GM12878 (cell line): ENCODE measurements around the gene CTSW. TPM values are rescaled to one million over a fixed set of nuclear protein-coding genes. Genes with fewer than 3 reads are reported as not detected.

Experiments used
- ATF2 ChIP-seq: IDR thresholded peaks from 2 replicates; pipeline ENCODE4 v1.6.1; 2012; ENCODE audit warnings: low read length, inconsistent platforms
- BHLHE40 ChIP-seq, 2 experiments: fragments of 450-650 bp in 1 of 2; IDR thresholded peaks; 2 replicates each; pipeline ENCODE4 v1.6.1; 2011 to 2017; ENCODE audit warnings: low read depth in 2 of 2, borderline replicate concordance in 1 of 2, improper control_type of control experiment in 1 of 2, low read length in 1 of 2, mild to moderate bottlenecking in 1 of 2
- ELK1 ChIP-seq: IDR thresholded peaks from 2 replicates; pipeline ENCODE4 v1.6.1; 2012; ENCODE audit warnings: low read depth, low read length, improper control_type of control experiment
- ESRRA ChIP-seq: IDR thresholded peaks from 2 replicates; pipeline ENCODE4 v1.6.1; 2012; ENCODE audit warnings: mild to moderate bottlenecking, low read length, improper control_type of control experiment
- HDGF ChIP-seq: fragments of 450-650 bp; IDR thresholded peaks from 2 replicates; pipeline ENCODE4 v1.6.1; 2016; ENCODE audit warnings: antibody characterized with exemption
- MYC ChIP-seq: IDR thresholded peaks from 2 replicates; pipeline ENCODE4 v1.6.1; 2011; ENCODE audit warnings: mild to moderate bottlenecking, low read length, moderate library complexity, inconsistent platforms; ENCODE audit not compliant: insufficient read depth, insufficient replicate concordance, insufficient read length, severe bottlenecking
- NFXL1 ChIP-seq: fragments of 450-650 bp; IDR thresholded peaks from 2 replicates; pipeline ENCODE4 v1.6.1; 2017; ENCODE audit warnings: antibody characterized with exemption, mild to moderate bottlenecking, borderline replicate concordance
- PAX5 ChIP-seq: IDR thresholded peaks from 2 replicates; pipeline ENCODE4 v1.6.1; 2011; ENCODE audit warnings: low read depth, low read length, borderline replicate concordance
- PAX8 ChIP-seq: fragments of 450-650 bp; IDR thresholded peaks from 2 replicates; pipeline ENCODE4 v1.6.1; 2017; ENCODE audit warnings: mild to moderate bottlenecking, moderate library complexity
- PKNOX1 ChIP-seq: fragments of 450-650 bp; IDR thresholded peaks from 2 replicates; pipeline ENCODE4 v1.6.1; 2016; ENCODE audit warnings: mild to moderate bottlenecking
- POLR2A ChIP-seq: IDR thresholded peaks from 2 replicates; pipeline ENCODE4 v1.6.1; 2011; ENCODE audit warnings: low read depth, mild to moderate bottlenecking, low read length
- POLR2AphosphoS5 ChIP-seq: IDR thresholded peaks from 2 replicates; pipeline ENCODE4 v1.6.1; 2011; ENCODE audit warnings: mild to moderate bottlenecking, low read length, inconsistent platforms
- RAD51 ChIP-seq: fragments of 450-650 bp; IDR thresholded peaks from 2 replicates; pipeline ENCODE4 v1.6.1; 2016; ENCODE audit warnings: moderate library complexity, mild to moderate bottlenecking, inconsistent platforms
- RBBP5 ChIP-seq: fragments of 200-600 bp; sonication (generic); conservative IDR thresholded peaks from 2 replicates; pipeline ENCODE4 v1.6.1; 2016
- RELA ChIP-seq: fragments of 450-650 bp; IDR thresholded peaks from 2 replicates; pipeline ENCODE4 v1.8.0; 2014; ENCODE audit warnings: borderline replicate concordance; ENCODE audit not compliant: partially characterized antibody
- RELB ChIP-seq: fragments of 450-650 bp; IDR thresholded peaks from 2 replicates; pipeline ENCODE4 v1.6.1; 2017; ENCODE audit warnings: low read depth, mild to moderate bottlenecking, moderate library complexity
- SP1 ChIP-seq: IDR thresholded peaks from one replicate; pipeline ENCODE4 v1.6.1; 2011; ENCODE audit warnings: low read depth, low read length
- SREBF2 ChIP-seq: IDR thresholded peaks from 2 replicates; pipeline ENCODE4 v1.6.1; 2012; ENCODE audit warnings: mild to moderate bottlenecking, low read length
- SRF ChIP-seq, 2 experiments: IDR thresholded peaks; 2 replicates each; pipeline ENCODE4 v1.6.1; 2011; ENCODE audit warnings: low read depth in 2 of 2, low read length in 2 of 2, mild to moderate bottlenecking in 1 of 2, moderate library complexity in 1 of 2
- TARDBP ChIP-seq: IDR thresholded peaks from 2 replicates; pipeline ENCODE4 v1.6.1; 2016; ENCODE audit warnings: borderline replicate concordance
- YBX1 ChIP-seq: fragments of 450-650 bp; IDR thresholded peaks from 2 replicates; pipeline ENCODE4 v1.6.1; 2016; ENCODE audit warnings: antibody characterized with exemption
- polyA plus RNA-seq, 11 experiments: library from polyadenylated mRNA; depleted of rRNA in 4 of 11; unstranded in 6 of 11; stranded (reverse) in 5 of 11; fragments of >200 nt; fragmentation: Nextera tagmentation in 4 of 11; fragmentation: Illumina TruSeq in 1 of 11; extraction: Ambion mirVana in 4 of 11; extraction: Trizol in 1 of 11; gene quantifications; 1 replicate in 1 of 11; 2 replicates in 10 of 11; pipeline versions ENCODE4 v1.2.1 to v1.2.3, GENCODE V29; 2011 to 2016; ENCODE audit warnings: inconsistent platforms in 2 of 11, missing spikeins in 2 of 11, low read depth in 1 of 11
- total RNA-seq, 4 experiments: library from RNA; depleted of rRNA in 3 of 4; stranded (reverse); fragments of >200 nt in 3 of 4; fragmentation: Illumina TruSeq in 1 of 4; extraction: Trizol in 1 of 4; gene quantifications; 2 replicates each; pipeline versions ENCODE4 v1.2.1 to v1.2.3, GENCODE V29; 2013 to 2021

CTSW gene
- total and polyA plus RNA-seq, 10 of the 15 experiments (the other 5 are each of a cell fraction or from before 2014, with no cell fraction given): 0.53 to 12.0 (median 1.7) TPM

- TF ChIP-seq BHLHE40 (IDR thresholded peaks at IDR 0.05; ENCODE audit: borderline replicate concordance in 1 of 2, low read depth in 2 of 2, low read length in 1 of 2) (0 out of 4 replicates have a peak, but pooled peaks of 1 of the 2 experiments have one; percentile 3), MYC (no peak), PKNOX1 (0 out of 2 replicates have a peak, but pooled peaks have one; percentile 15), ELK1 (peak; percentile 74), RELA (peak; percentile 32), RBBP5 (no peak), HDGF (no peak), POLR2A (peak; percentile 87), SP1 (peak; percentile 69), RAD51 (no peak), ATF2 (no peak), ESRRA (no peak), RELB (no peak), YBX1 (no peak), PAX5 (no peak), SRF (IDR thresholded peaks at IDR 0.05; ENCODE audit: low read depth in 2 of 2, low read length in 2 of 2) (peak; percentile 95 to 99), PAX8 (no peak), SREBF2 (no peak), NFXL1 (no peak), POLR2AphosphoS5 (peak; percentile 99), TARDBP (0 out of 2 replicates have a peak, but pooled peaks have one; percentile 65)
Observed at GRCh38 chr11:65859095-65859811, 20.4 kb upstream of the CTSW start (continued).
